Thoracic aorta (tissue), 2 donors: ENCODE data around the gene ZBTB12. TPM values are rescaled to one million over a fixed set of nuclear protein-coding genes. Genes with fewer than 3 reads are reported as not detected.
A peak's percentile ranks its signal among the peaks of the same experiment; 100 is the strongest.
"Not testable (repeated sequence)": the region's sequence is repeated elsewhere in the genome, so short reads cannot be mapped to it uniquely, and the experiment has no call there.

Experiments
- ATAC-seq: fragments of 150-250 bp; one replicate; pipeline ENCODE4 v1.8.0; 2017; ENCODE audit warnings: low read depth; ENCODE audit not compliant: insufficient number of reproducible peaks, low FRiP score
- DNase-seq: peaks from one replicate; pipeline ENCODE4 v3.0.0-alpha.2; 2020; ENCODE audit warnings: low spot score
- H3K27ac ChIP-seq, 2 donors: fragments of 200-600 bp; sonication (generic); 1 replicate in 1 of 2; 2 replicates in 1 of 2; pipeline ENCODE4 v1.5.1; 2016; ENCODE audit warnings: mild to moderate bottlenecking in 2 of 2, moderate library complexity in 2 of 2
- H3K27me3 ChIP-seq: fragments of 200-600 bp; sonication (generic); replicated peaks from 2 replicates; pipeline ENCODE4 v1.6.0; 2016; ENCODE audit warnings: mild to moderate bottlenecking; ENCODE audit not compliant: insufficient read depth
- H3K36me3 ChIP-seq: fragments of 200-600 bp; sonication (generic); one replicate; pipeline ENCODE4 v1.5.1; 2016
- H3K4me1 ChIP-seq, 2 donors: fragments of 200-600 bp; sonication (generic); 1 replicate in 1 of 2; 2 replicates in 1 of 2; pipeline versions ENCODE4 v1.5.1 to v1.6.0; 2016; ENCODE audit warnings: low read depth in 2 of 2, mild to moderate bottlenecking in 1 of 2; ENCODE audit not compliant: control insufficient read depth in 1 of 2
- H3K4me3 ChIP-seq: fragments of 200-600 bp; sonication (generic); 2 replicates; pipeline ENCODE4 v1.5.1; 2016; ENCODE audit warnings: mild to moderate bottlenecking
- H3K9me3 ChIP-seq: fragments of 200-600 bp; sonication (generic); 2 replicates; pipeline ENCODE4 v1.5.1; 2016
- CTCF ChIP-seq: fragments of 200-600 bp; sonication (generic); IDR thresholded peaks from one replicate; pipeline ENCODE4 v1.5.1; 2019; ENCODE audit warnings: antibody characterized with exemption
- total RNA-seq, 2 donors: library from RNA; depleted of rRNA; stranded (reverse); fragments of >200 nt; gene quantifications; one replicate each; pipeline versions ENCODE4 v1.1.0 to v1.2.3, GENCODE V29; 2016

ZBTB12 gene
- total RNA-seq, 2 donors from 2014 or later, result 1.6 TPM; not detected in 1

- H3K4me1 ChIP-seq, result no peaks in the 10 kb centered on the region
- no peaks in the 10 kb centered on the region for H3K36me3 ChIP-seq
- no peak overlapping the region for H3K4me3 ChIP-seq
- no peak overlapping the region for H3K27ac ChIP-seq
- no peak for ATAC-seq
- DNase-seq, result no peak
- no peak for TF ChIP-seq CTCF
- H3K9me3 ChIP-seq, result no peaks in the 10 kb centered on the region
- H3K27me3 ChIP-seq, result no peaks in the 10 kb centered on the region
Observed at GRCh38 chr6:31870385-31870921, 31.4 kb downstream of the ZBTB12 start.

GRCh38 chr6:31869343-31869742, 32.5 kb downstream of the ZBTB12 start:
- no peak overlapping the region for H3K4me3 ChIP-seq
- TF ChIP-seq CTCF, result no peak
- no peak overlapping the region for H3K27ac ChIP-seq
- H3K36me3 ChIP-seq, result no peaks in the 10 kb centered on the region
- no peaks in the 10 kb centered on the region for H3K9me3 ChIP-seq
- H3K4me1 ChIP-seq, result peaks cover 0 to 1% of the 10 kb centered on the region in 2 donors
- DNase-seq, result no peak
- no peak for ATAC-seq
- H3K27me3 ChIP-seq, result no peaks in the 10 kb centered on the region

GRCh38 chr6:31868658-31868971, 33.3 kb downstream of the ZBTB12 start:
- H3K9me3 ChIP-seq, H3K4me1 ChIP-seq, H3K27ac ChIP-seq, DNase-seq, H3K27me3 ChIP-seq, ATAC-seq, H3K4me3 ChIP-seq, H3K36me3 ChIP-seq: not testable (repeated sequence)

GRCh38 chr6:31865205-31866118, 36.4 kb downstream of the ZBTB12 start:
- no peaks in the 10 kb centered on the region for H3K9me3 ChIP-seq
- DNase-seq (no peak), ATAC-seq (no peak)
- H3K36me3 ChIP-seq, result no peaks in the 10 kb centered on the region
- H3K27me3 ChIP-seq, result no peaks in the 10 kb centered on the region
- no peak for TF ChIP-seq CTCF
- peaks cover 11 to 21% of the 10 kb centered on the region in 2 donors for H3K4me1 ChIP-seq
- no peak overlapping the region for H3K4me3 ChIP-seq
- H3K27ac ChIP-seq, result no peak overlapping the region

GRCh38 chr6:31864818-31865204, 37.1 kb downstream of the ZBTB12 start:
- no peak overlapping the region for H3K27ac ChIP-seq
- peaks cover 3% of the 10 kb centered on the region for H3K36me3 ChIP-seq
- ATAC-seq (no peak), DNase-seq (no peak)
- H3K4me3 ChIP-seq, result no peak overlapping the region
- peaks cover 11 to 21% of the 10 kb centered on the region in 2 donors for H3K4me1 ChIP-seq
- no peak for TF ChIP-seq CTCF
- no peaks in the 10 kb centered on the region for H3K27me3 ChIP-seq
- H3K9me3 ChIP-seq, result no peaks in the 10 kb centered on the region

- Histone ChIP-seq H3K4me3 (peak overlapping the region; percentile 88), H3K27ac (peak overlapping the region; percentile 87 to 90), H3K4me1 (peaks cover 11 to 21% of the 10 kb centered on the region in 2 donors)
- not testable (repeated sequence) for H3K9me3 ChIP-seq, H3K27me3 ChIP-seq, ATAC-seq, DNase-seq, H3K36me3 ChIP-seq
Observed at GRCh38 chr6:31864123-31864562, 37.7 kb downstream of the ZBTB12 start.
